Globus pallidus (tissue), 1 donor: ENCODE results near the gene SLX1B.
"Not testable (repeated sequence)": the region's sequence is repeated elsewhere in the genome, so short reads cannot be mapped to it uniquely, and the experiment has no call there.

Experiments used
- DNase-seq: peaks from one replicate; pipeline ENCODE4 v3.0.0-alpha.2; 2015; ENCODE audit warnings: low spot score

Gene SLX1B

DNA sequence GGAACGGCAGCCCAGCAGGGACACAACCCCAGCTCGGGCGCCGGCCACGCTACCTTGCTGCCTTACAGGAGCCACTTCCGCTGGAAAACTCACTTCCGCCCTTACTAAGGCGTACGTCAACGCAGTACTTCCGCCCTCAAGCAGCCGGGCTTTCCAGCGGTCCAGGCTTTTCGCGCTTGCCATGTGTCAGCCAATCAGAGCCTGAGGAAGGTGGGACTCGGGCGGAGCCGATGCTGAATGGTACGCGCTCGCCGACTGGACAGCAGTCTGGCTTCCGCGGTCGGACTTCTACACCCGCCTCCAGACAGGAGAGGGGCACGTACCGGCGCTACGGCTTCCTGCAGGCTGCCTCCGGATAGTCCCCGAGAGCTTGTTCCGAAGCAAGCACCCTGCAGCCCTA is at the start of gene SLX1B, which contains the start of gene BOLA2:
TSS of gene SLX1B (plus strand) at position 265 of the 400 bp plus-strand sequence.
TSS of gene BOLA2 (minus strand) at position 83 of the 400 bp plus-strand sequence. CDS start 98 bp downstream, outside the sequence.
- DNase-seq: not testable (repeated sequence)

DNA sequence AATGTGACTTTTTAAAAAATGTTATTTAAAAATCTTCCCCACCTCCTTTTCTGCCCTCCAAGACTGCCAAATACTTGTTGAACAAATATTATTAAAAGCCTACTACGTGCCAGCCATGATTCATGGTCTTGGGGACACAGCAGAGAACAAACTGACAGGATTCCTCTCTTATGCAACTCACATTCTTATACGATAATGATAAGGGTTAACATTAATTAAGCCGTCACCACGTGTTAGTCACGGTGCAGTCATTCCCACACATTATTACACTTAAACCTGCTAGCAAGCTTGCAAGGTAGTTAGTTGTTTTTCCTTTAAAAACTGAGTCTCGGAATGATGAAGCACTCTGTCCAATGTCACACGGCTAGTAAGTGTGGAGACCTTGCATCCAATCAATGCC is 49.1 kb upstream of the SLX1B start:
- DNase-seq: not testable (repeated sequence)

DNA sequence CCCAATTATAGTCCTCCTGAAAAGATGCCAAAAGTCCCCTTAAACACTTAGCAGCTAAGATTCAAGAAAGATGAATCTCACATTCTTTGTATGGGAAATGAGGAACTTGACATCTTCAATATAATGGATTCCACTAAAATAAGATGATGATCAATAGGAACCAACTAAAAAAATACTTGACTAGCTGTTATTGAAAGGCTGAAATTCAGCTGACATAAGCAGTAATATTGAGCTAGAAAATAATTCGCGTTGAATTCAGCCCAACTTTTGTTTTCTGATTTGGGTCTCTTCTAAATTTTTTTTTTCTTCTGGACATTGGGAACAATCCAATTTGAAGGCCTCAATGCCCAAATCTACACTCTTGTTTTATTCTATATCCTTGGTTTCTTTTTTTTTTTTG is 30.7 kb upstream of the SLX1B start:
- not testable (repeated sequence) for DNase-seq

DNA sequence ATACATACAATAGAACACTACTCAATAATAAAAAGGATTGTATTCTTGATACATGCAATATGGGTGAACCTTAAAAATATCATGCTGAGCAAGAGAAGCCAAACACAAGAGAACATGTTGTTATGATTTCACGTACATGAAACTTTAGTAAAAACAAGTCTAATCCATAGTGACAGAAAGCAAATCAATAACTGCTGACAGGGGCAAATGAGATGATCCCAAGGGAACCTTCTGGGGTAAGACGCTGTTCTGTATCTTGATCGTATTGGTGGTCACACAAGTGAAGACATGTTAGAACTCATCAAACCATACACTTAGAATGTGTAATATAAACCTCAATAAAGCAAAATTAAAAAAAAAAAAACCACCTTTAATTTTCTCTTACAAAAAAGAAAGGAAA is 28.9 kb upstream of the SLX1B start:
- DNase-seq: not testable (repeated sequence)

DNA sequence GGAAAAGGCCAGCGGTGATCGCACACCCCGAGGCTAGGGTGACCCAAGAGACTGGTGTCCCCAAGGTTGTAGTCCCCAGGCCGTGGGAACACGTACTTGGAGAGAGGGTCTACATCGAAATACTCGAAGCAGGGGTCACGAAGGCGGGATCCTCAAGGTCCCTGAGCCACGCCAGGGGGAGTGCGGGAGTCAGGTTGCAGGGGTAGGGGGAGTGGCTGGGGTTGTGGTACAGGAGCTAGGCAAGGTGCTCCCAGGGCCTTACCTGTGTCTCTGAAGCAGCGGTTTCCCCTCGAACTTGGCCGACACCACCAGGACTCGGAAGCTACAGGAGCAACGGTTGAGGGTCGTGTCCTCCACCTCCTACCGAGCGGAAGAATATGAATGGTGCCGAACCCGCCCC is 579 bp upstream of the SLX1B start:
- DNase-seq: not testable (repeated sequence)

DNA sequence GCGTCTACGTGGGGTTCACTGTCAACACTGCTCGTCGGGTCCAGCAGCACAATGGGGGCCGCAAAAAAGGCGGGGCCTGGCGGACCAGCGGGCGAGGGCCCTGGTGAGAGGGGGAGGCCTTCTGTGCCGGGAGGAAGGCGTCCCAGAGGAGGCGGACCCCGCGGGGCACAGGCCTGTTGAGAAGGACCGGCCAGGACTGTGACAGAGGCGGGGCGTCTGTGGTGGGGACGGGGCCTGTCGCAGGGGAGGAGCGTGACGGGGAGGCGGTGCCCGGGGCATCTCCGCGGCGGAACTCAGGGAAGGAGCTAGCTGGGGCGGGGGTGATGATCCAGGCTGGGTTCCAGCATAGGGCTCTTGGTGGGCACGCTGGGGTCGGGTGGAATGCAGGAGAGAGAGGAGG is 495 bp downstream of the SLX1B start:
- not testable (repeated sequence) for DNase-seq

DNA sequence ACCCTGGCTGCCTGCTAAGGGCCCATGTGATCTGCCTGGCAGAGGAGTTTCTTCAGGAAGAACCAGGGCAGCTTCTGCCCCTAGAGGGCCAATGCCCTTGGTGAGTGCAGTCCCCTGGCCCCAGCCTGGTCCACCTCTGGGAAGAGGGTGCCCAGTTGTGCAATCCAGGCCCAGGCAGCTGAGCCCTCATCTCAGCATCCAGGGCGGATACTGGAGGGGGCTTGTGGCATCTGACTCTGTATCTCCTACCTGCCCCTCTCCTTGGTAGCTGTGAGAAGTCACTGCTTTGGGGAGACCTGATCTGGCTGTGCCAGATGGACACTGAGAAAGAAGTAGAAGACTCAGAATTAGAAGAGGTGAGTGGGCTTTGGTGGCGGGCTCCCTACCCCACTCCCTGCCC is 3.3 kb downstream of the SLX1B start:
- DNase-seq: not testable (repeated sequence)

DNA sequence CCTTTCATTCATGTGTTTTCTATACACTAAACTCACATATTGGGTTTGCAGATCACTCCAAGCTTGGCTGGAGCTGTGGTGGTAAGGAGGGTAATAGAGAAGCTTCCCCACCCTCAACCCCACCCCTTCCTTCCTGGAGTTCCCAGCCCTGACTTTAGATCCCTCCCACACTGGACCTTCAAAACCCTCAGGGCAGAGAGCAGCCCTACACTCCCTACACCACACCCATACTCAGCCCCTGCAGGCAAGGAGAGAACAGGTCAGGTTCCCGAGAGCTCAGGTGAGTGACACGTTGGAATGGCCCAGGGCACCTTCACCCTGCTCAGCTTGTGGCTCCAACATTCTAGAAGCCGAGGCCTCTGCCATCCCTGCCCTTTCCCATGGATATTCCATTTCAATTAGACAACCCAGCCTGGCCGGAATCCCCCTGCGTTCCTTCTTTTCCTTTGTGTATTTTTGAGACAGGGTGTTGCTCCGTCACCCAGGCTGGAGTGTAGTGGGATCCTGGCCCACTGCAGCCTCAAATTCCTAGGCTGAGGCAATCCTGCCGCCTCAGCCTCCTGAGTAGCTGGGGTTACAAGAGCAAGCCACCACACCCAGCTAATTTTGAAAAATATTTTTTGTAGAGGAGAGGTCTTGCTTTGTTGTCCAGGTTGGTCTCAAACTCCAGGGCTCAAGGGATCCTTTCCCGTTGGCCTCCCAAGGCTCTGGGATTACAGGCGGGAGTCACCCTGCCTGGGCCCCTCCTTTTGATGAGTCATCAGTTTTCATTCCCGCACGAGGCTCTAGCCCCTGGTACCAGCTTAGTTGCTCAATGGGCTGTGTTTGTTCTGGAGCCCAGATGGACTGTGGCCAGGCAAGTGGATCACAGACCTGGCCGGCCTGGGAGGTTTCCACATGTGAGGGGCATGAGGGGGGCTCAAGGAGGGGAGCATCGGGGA is 5.6 kb downstream of the SLX1B start, which contains the start of gene SULT1A4:
TSS of gene SULT1A4 (plus strand) at position 208 of the 941 bp plus-strand sequence. CDS start 1,473 bp downstream, outside the sequence.
- not testable (repeated sequence) for DNase-seq

DNA sequence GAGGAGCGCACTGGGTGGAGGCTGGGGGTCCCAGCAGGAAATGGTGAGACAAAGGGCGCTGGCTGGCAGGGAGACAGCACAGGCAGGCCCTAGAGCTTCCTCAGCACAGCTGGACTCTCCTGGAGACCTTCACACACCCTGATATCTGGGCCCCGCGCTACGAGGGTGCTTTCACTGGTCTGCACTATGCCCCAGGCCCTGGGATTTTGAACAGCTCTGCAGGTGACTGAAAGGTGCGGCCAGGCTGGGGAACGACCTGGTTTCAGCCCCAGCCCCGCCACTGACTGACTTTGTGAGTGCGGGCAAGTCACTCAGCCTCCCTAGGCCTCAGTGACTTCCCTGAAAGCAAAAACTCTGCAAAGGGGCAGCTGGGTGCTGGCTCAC is 6.3 kb downstream of the SLX1B start:
- DNase-seq: not testable (repeated sequence)

DNA sequence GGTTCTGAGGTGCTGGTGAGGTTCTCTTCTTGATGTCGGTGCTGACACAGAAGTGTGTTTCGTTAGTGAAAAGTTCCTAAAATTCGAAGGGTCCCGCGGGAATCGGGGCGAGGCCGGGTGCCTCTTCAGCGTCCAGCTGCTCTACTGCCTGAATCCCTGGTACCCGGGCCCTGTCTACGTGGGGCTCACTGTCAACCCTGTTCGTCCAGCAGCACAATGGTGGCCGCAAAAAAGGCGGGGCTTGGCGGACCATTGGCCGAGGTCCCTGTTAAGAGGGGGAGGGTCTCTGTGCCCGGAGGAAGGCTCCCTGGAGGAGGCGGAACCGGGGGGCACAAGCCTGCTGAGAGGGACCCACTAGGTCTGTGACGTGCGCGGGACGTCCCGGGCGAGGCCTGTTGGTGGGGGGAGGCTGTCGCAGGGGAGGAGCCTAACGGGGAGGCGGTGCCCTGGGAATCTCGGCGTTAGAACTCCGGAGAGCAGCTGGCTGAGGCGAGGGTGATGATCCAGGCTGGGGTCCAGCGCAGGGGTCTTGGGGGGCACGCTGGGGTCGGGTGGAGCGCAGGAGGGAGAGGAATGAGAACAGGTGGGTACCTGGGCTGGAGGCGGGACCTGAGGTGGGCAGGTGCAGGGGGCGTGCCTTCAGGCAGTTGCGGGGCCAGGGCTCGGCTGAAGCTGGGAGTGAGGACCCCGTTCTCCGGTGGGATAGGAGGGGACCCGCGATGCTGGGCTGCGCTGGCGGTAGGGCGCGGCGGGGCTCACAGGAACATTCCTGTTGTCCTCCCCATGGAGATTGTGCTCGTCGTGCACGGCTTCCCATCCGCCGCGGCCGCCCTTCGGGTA is 11.9 kb downstream of the SLX1B start:
- not testable (repeated sequence) for DNase-seq

DNA sequence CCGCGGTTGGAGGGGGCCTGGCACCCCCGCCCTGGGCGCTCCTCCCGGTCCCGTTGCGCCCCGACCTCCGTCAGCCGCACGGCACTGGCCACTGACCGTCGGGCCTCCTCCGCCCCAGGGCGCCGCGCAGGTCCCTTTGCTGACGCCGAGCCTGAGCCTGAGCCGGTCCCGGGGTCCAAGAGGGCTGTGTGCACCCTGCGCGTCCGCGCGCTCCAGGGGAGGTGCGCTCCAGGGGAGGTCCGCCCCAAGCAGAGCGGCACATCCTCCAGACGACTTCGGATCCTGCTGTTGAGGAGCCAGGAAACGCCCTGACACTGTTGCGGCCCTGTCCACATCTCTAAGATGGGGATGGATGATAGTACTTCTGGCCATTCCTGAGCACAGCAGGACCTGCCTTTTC is 12.6 kb downstream of the SLX1B start:
- not testable (repeated sequence) for DNase-seq

DNA sequence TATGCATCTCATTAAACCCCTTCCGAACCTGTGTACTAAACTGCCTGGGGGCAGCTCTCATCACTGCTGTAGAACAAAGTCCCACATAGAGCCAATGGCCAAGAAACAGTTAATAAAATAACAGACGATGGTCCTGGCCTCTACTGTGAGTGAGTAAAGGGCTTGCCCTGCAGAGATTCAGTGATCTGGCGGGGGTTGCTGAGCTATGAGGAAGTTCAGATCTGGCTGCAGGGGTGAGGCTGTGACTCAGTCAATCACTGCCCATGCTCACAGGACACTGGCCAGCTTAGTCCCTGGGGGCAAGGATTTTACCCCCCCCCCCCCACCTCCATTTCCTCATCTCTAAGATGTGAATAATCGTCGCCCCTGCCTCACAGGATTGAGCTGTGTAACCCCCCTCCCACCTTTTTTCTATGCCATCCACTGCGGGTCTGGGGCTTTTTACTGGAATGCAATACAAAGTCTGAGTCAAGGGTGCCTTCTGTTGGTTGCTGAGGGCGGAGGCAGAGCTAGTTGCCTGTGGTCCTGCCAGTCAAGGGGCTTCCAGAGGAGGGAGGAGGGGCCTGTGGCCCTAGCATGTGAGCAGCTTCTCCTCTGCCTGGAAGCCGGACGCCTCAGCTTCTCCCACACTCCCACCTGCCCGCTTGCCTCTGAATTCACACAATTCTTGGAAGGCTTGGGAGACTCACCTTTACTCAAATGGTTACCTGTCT is 13.5 kb downstream of the SLX1B start:
- DNase-seq: not testable (repeated sequence)

DNA sequence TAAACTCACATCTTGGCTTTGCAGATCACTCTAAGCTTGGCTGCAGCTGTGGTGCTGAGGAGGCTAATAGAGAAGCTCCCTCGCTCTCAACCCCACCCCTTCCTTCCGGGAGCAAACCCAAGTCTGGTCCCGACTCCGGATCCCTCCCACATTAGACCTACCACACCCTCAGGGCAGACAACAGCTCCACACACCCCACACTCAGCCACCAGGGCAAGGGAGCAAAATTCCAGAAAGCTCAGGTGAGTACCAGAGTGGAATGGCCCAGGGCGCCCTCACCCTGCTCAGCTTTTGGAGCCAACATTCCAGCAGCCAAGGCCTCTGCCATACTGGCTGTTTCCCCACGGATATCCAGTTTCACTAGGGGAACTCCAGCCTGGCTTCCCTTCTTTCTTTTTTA is 15.3 kb downstream of the SLX1B start:
- not testable (repeated sequence) for DNase-seq

DNA sequence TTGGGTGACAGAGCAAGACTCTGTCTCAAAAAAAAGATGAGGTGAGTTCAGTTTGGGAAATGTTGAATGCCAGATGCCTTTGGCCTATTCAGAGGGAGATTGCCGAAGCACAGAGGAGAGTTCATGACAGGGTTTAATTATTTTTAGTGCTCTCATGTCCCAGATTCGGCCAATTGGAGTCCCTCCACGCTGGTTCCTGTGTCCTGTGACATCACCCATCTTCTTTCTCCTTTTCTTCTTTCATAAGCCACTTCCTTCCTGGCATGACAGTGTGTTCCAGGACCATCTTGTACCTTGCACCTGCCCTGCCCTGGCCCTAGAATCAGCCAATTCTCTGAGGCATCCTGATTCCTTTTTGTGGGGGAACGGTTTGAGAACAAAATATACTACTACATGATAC is 17.7 kb downstream of the SLX1B start:
- not testable (repeated sequence) for DNase-seq

DNA sequence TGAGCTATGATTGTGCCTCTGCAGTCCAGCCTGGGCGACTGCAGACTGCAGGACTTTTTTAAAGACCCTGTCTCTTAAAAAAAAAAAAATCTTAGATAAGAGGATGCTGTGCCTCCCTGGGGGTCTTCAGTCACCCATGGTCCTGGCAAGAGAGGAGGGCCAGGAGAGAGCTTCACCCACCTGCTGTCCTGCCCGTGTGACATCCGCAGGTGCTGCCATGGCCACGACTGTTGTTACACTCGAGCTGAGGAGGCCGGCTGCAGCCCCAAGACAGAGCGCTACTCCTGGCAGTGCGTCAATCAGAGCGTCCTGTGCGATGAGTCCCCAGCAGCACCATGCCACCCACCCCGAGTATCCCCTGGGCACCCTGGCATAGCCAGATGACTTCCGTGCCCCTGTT is 27.9 kb downstream of the SLX1B start:
- DNase-seq: not testable (repeated sequence)

DNA sequence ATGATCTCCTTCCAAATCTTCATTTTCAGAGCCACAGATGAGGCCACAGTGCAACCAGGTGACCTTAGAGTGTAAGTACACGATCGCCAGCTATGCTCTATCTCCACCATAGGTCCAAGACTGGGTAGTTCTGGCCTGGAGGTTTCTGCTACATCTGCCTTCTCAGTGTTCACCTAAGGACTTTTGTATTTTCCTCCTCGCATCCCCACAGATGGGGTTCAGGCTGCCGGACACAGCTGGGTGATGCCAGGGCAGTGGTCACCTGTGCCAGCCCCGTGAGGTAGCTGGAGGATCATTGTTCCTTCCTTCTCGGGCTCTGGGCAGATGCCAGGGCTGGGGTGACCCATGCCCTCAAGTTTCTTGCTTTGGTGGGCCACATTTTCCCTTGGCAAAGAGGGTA is 52.0 kb downstream of the SLX1B start, which contains the start of gene NPIPB12:
TSS of gene NPIPB12 (minus strand) at position 101 of the 400 bp plus-strand sequence.
- not testable (repeated sequence) for DNase-seq
